Umbilical cord (tissue), 2 donors: ENCODE data around the gene FZD2. TPM values are rescaled to one million over a fixed set of nuclear protein-coding genes. Genes with fewer than 3 reads are reported as not detected.
"Not testable (repeated sequence)": the region's sequence is repeated elsewhere in the genome, so short reads cannot be mapped to it uniquely, and the experiment has no call there.

Source experiments
- DNase-seq: peaks from one replicate; pipeline ENCODE4 v3.0.0-alpha.2; 2015; ENCODE audit warnings: low spot score
- total RNA-seq: library from RNA; depleted of rRNA; stranded (reverse); fragments of >200 nt; gene quantifications from one replicate; pipeline ENCODE4 v1.2.3, GENCODE V29; 2014; ENCODE audit warnings: low replicate concordance; ENCODE audit not compliant: insufficient read depth

The FZD2 gene
- total RNA-seq: 19.5 TPM

- peak; percentile 99 for DNase-seq
Measured at GRCh38 chr17:44556832-44557606, at the start of gene FZD2. TSS of gene FZD2 (plus strand) at chr17:44557484. CDS start at chr17:44557689, 205 bp downstream.

GRCh38 chr17:44511241-44512134 lies 45.8 kb upstream of the FZD2 start:
- DNase-seq: not testable (repeated sequence)

GRCh38 chr17:44518032-44518431 lies 39.3 kb upstream of the FZD2 start:
- DNase-seq: no peak

GRCh38 chr17:44522883-44523671 lies 34.2 kb upstream of the FZD2 start:
- no peak for DNase-seq

GRCh38 chr17:44523672-44523972 lies 33.7 kb upstream of the FZD2 start:
- DNase-seq: no peak

GRCh38 chr17:44527102-44527501 lies 30.2 kb upstream of the FZD2 start:
- no peak for DNase-seq

- DNase-seq: no peak
Measured at GRCh38 chr17:44527954-44528353, 29.3 kb upstream of the FZD2 start.

- no peak for DNase-seq
Measured at GRCh38 chr17:44529864-44530263, 27.4 kb upstream of the FZD2 start.

- no peak for DNase-seq
Measured at GRCh38 chr17:44530896-44531418, 26.3 kb upstream of the FZD2 start.

GRCh38 chr17:44533533-44534246 lies 23.6 kb upstream of the FZD2 start:
- peak; percentile 94 for DNase-seq

GRCh38 chr17:44536090-44536953 lies 21.0 kb upstream of the FZD2 start:
- peak; percentile 82 for DNase-seq

GRCh38 chr17:44537922-44538321 lies 19.4 kb upstream of the FZD2 start:
- not testable (repeated sequence) for DNase-seq

GRCh38 chr17:44539673-44540072 lies 17.6 kb upstream of the FZD2 start:
- no peak for DNase-seq

GRCh38 chr17:44540246-44541084 lies 16.8 kb upstream of the FZD2 start:
- no peak for DNase-seq

GRCh38 chr17:44541884-44542581 lies 15.3 kb upstream of the FZD2 start:
- peak; percentile 73 for DNase-seq

- peak; percentile 93 for DNase-seq
Measured at GRCh38 chr17:44543213-44543904, 13.9 kb upstream of the FZD2 start.

- DNase-seq: no peak
Measured at GRCh38 chr17:44543905-44544523, 13.3 kb upstream of the FZD2 start.
